ENCODE measurements around the gene CDR2.
"Not testable (repeated sequence)": the region's sequence is repeated elsewhere in the genome, so short reads cannot be mapped to it uniquely, and the experiment has no call there.

Gene CDR2

DNA sequence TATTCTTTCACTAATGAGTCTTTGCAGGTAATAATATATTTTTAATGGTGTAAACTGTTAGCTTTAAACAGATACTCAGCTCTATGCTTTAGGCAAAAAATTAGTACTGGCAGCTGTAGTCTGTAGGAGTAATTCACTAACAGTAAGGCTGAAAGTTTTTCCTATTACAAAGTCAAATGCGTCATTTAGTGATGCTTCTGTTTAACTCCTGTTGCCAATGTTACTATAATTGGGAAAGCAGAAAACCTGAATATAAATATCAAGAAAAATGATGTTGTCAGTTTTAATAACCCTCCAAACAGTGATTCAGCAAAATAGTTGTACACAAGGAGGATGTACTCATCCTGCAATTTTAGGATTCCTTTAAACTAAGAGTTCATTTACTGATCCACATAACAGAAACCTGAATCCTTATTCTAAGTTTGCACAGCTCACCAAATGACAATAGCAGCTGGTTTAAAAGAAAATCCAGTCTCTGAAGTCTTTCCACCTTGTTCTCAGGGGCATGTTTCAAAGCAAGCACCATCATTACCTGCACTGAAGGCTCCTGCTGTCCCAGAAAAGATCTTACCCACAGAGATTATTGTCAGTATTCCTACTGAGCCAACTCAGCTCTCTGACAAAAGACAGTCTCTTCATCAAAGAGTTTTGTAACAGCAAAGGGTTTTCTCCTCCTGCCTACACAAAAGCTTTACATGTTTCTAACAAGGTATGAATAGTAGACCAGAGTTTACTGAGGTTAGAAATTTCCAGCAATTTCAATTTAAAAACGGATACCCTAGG, 4.2 kb downstream of the CDR2 start:
- in situ Hi-C loops (cut with MboI; ENCODE audit: low sequenced_read_pairs), result no loop called here
- DNase-seq (ENCODE audit: low spot score in 2 of 2), result no peak

DNA sequence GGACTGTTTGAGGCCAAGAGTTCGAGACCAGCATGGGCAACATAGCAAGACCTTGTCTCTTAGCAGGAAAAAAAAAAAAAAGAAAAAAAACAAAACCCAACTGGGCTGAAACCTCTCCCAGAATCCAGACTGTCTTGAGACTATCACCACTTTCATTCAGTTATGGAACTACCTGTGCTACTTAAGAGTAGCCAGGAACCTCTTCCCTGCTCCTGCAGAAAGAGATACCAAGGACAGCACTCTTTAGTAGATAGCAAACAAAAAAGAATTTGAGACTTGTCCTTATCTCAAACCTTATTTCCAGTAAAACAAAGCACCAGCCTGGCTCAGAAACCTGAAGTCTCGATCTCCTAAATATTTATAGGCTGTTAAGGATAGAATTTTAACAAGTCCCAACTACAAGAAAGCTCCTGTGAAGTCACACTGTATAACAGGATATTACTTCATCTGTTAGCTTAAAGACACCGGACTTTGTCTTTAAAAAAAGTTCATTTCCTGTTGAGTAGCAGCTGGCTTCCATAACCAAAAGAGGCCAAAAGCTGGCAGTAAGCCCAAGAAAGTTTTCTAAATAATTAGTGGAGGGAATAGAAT, 5.1 kb downstream of the CDR2 start:
- Histone ChIP-seq H3K27me3 (ENCODE audit: low read depth) (no peaks in the 10 kb centered on the region), H3K4me3 (no peak overlapping the region), H3K4me1 (peaks cover 26% of the 10 kb centered on the region), H3K36me3 (replicated peaks) (peaks cover 22% of the 10 kb centered on the region), H3K9me3 (no peaks in the 10 kb centered on the region; the same call in 1 of the 2 replicates)
- no peak for DNase-seq (ENCODE audit: low spot score in 2 of 2)
- in situ Hi-C loops (cut with MboI; ENCODE audit: low sequenced_read_pairs), result no loop called here

More for the DNA sequence above, 4.2 kb downstream of the CDR2 start:
- Histone ChIP-seq H3K9me3 (no peaks in the 10 kb centered on the region; the same call in 1 of the 2 replicates), H3K4me3 (no peak overlapping the region), H3K36me3 (replicated peaks) (peaks cover 13% of the 10 kb centered on the region), H3K27me3 (ENCODE audit: low read depth) (no peaks in the 10 kb centered on the region), H3K4me1 (peaks cover 26% of the 10 kb centered on the region)

DNA sequence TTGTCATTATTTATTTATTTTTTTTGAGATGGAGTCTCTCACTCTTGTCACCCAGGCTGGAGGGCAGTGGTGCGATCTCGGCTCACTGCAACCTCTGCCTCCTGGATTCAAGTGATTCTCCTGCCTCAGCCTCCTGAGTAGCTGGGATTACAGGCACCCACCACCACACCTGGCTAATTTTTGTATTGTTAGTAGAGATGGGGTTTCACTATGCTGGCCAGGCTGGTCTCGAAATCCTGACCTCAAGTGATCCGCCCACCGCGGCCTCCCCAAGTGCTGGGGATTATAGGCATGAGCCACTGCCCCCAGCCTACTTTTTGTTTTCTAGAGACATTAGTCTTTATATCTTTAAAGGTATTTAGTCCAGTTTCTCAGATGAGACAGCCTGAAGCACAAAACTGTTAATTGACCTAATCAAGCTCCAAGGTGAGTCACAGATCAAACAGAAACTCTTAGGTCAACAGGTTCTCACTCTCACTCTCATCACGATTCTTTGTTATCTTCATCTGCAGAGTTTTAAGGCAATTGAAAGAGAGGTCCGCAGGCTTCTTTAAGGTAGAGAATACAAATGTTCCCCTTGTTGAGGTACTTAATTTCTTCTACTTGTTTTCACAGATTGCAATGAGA, 6.1 kb downstream of the CDR2 start:
- DNase-seq (ENCODE audit: low spot score in 2 of 2), result not testable (repeated sequence)
- H3K36me3 ChIP-seq (replicated peaks), result peaks cover 32% of the 10 kb centered on the region

DNA sequence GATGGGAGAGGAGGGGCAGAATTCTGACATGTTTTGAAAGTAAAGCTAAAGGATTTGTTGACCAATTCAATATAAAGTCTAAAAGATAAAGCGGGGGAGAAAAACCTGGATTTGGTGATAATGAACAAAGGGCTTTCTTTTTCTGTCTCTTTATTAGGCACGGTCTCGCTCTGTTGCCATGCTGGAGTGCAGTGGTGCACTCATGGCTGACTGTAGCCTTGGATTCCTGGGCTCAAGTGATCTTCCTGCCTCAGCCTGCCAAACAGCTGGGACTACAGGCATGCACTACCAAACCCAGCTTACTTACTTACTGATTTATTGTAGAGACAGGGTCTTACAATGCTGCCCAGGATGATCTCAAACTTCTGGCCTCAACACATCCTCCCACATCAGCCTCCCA, 7.5 kb downstream of the CDR2 start:
- Histone ChIP-seq H3K4me1 (peaks cover 21% of the 10 kb centered on the region), H3K9me3 (no peaks in the 10 kb centered on the region; the same call in 1 of the 2 replicates), H3K27me3 (ENCODE audit: low read depth) (no peaks in the 10 kb centered on the region), H3K36me3 (replicated peaks) (peaks cover 41% of the 10 kb centered on the region), H3K4me3 (no peak overlapping the region)
- in situ Hi-C loops (cut with MboI; ENCODE audit: low sequenced_read_pairs), result no loop called here
- no peak for DNase-seq (ENCODE audit: low spot score in 2 of 2)

More for the DNA sequence above, 6.1 kb downstream of the CDR2 start:
- H3K9me3 ChIP-seq; H3K4me3 ChIP-seq; H3K27me3 ChIP-seq (ENCODE audit: low read depth); in situ Hi-C loops (cut with MboI; ENCODE audit: low sequenced_read_pairs): not testable (repeated sequence)
- H3K4me1 ChIP-seq, result peaks cover 26% of the 10 kb centered on the region

DNA sequence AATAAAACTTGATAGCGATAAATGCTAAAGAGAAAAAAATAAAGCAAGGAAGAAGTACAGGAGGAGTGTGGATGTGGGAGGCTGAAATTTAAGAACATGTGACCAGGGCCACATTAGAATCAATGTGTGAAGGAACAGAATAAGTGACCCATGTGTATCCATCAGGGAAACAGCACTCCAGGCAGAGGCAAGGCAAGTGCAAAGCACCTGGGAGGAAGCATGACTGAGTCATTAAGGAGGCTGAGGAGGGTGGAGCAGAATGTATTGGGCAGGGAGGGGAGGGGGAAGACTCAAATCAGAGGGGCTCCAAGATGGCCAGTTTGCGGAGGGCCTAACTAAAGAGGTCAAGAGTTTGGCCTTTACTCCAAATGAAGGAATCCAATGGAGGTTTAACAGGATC, 8.0 kb downstream of the CDR2 start:
- Histone ChIP-seq H3K27me3 (ENCODE audit: low read depth) (no peaks in the 10 kb centered on the region), H3K9me3 (no peaks in the 10 kb centered on the region; the same call in 1 of the 2 replicates), H3K4me3 (no peak overlapping the region), H3K4me1 (peaks cover 21% of the 10 kb centered on the region), H3K36me3 (replicated peaks) (peaks cover 39% of the 10 kb centered on the region)
- DNase-seq (ENCODE audit: low spot score in 2 of 2), result no peak
- in situ Hi-C loops (cut with MboI; ENCODE audit: low sequenced_read_pairs), result no loop called here

DNA sequence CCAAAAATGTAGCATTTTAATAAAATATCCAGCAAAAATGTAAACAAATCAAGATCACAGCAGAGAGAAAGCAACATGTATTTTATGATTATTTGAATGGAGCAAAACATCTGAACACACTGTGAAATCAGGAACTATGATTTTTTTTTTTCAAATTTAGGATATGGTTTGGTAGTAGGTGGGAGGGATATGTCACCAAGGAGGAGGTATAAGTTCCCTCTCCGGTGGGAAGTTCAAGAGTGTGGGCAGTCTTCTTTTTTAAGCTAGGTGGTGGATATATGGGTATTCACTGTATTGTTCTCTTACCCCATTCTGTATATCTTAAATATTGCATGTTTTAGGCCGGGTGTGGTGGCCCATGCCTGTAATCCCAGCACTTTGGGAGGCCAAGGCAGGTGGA, 10.2 kb downstream of the CDR2 start:
- no peaks in the 10 kb centered on the region; the same call in 1 of the 2 replicates for H3K9me3 ChIP-seq
- H3K27me3 ChIP-seq (ENCODE audit: low read depth), result no peaks in the 10 kb centered on the region
- H3K36me3 ChIP-seq (replicated peaks), result peaks cover 49% of the 10 kb centered on the region
- no peak overlapping the region for H3K4me3 ChIP-seq
- DNase-seq (ENCODE audit: low spot score in 2 of 2), result no peak
- H3K4me1 ChIP-seq, result peaks cover 13% of the 10 kb centered on the region
- in situ Hi-C loops (cut with MboI; ENCODE audit: low sequenced_read_pairs), result no loop called here

DNA sequence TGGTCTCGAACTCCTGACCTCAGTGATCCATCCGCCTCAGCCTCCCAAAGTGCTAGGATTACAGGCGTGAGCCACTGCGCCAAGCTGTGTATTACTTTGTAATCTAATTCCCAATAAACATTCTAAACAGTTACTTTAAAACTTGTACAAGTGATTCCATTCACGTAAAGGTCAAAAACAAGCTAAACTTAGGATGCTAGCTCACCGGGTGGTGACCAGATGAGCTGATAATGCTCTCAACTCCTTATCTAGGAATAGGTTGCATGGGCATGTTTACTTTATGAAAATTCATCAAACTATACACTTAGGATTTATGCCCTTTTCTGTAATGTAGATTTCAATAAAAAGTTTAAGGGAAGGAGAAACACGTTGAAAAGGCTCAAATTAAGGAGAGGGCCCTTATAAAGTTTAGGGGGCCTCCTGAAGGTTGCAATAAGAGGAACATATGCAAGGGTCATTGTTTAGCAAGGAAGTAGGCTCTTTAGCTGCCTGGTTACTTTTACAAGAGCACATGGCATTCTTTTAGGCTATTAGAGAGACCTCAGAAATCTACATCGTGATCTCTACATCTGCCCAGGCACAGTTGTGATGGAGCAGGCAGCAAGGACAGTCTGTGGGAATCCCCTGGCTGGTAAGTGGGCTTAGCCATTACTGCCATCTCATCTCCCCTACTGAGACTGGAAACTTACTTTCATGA, 13.3 kb downstream of the CDR2 start:
- no peak for DNase-seq (ENCODE audit: low spot score in 2 of 2)
- H3K4me3 ChIP-seq, result no peak overlapping the region

DNA sequence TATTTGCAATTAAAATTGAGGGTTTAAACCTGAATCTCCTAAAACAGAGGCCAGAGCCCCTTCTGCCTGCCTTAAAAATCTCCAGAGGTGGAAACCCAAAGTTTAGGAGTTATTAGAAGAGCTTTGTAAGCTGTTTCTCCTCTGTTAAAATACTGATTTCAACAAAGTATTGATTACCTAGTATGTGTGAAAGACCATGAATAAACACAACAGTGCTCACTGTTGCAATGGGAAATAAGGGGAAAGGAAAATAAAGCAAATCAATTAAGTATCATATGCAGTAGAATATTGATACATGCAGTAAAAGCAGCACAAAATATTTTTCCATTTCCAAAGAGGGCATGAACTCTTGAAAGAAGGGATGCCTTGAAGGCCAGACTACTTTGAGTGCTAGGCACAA, 14.7 kb downstream of the CDR2 start:
- Histone ChIP-seq H3K27me3 (ENCODE audit: low read depth) (no peaks in the 10 kb centered on the region), H3K9me3 (no peaks in the 10 kb centered on the region), H3K4me1 (peaks cover 11% of the 10 kb centered on the region), H3K4me3 (no peak overlapping the region), H3K36me3 (replicated peaks) (peaks cover 37% of the 10 kb centered on the region)
- in situ Hi-C loops (cut with MboI; ENCODE audit: low sequenced_read_pairs), result no loop called here
- DNase-seq (ENCODE audit: low spot score in 2 of 2), result no peak

More for the DNA sequence above, 13.3 kb downstream of the CDR2 start:
- in situ Hi-C loops (cut with MboI; ENCODE audit: low sequenced_read_pairs), result no loop called here
- H3K9me3 ChIP-seq, result no peaks in the 10 kb centered on the region; the same call in 1 of the 2 replicates
- H3K36me3 ChIP-seq (replicated peaks), result peaks cover 44% of the 10 kb centered on the region
- H3K4me1 ChIP-seq, result peaks cover 9% of the 10 kb centered on the region
- no peaks in the 10 kb centered on the region for H3K27me3 ChIP-seq (ENCODE audit: low read depth)

DNA sequence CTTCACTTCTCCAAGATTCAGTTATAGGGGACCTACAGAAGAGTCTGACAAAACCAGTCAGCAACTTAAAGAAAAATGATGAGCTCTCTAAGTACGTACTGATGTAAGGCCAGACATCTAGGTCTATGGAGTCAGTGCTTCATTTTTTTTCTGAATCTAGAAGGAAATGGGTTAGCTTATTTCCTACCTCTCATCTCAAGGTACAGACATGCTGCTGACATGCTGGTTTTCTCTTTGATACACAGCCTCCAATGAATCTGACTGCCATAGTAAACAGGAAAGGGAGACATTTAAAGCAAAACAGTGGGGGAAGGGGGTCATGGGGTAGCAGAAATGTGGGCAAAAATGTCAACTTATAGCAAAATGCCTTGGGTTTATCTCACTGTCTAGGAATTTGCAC, 16.4 kb downstream of the CDR2 start:
- in situ Hi-C loops (cut with MboI; ENCODE audit: low sequenced_read_pairs), result no loop called here
- no peak for DNase-seq (ENCODE audit: low spot score in 2 of 2)
- H3K9me3 ChIP-seq, result no peaks in the 10 kb centered on the region
- no peak overlapping the region for H3K4me3 ChIP-seq
- H3K4me1 ChIP-seq, result peaks cover 24% of the 10 kb centered on the region
- H3K27me3 ChIP-seq (ENCODE audit: low read depth), result no peaks in the 10 kb centered on the region
- peaks cover 20% of the 10 kb centered on the region for H3K36me3 ChIP-seq (replicated peaks)

DNA sequence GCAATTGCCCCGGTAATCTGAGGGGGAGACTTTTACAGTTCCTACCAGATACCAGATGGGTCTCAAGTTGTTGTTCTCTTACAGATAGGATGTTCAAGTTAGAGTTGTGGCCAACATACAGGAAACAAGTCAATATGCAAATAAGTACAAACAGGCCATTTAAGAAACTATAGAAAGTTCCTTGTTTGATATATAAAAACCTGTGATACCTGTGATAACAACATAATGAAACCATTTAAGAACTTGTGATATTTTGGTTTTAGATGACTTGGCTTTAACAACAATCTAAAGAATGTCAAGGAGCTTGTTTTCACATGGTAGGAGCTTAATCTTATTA, 16.8 kb downstream of the CDR2 start:
- H3K4me3 ChIP-seq, result no peak overlapping the region
- H3K36me3 ChIP-seq (replicated peaks), result peaks cover 19% of the 10 kb centered on the region
- no peaks in the 10 kb centered on the region for H3K27me3 ChIP-seq (ENCODE audit: low read depth)
- no peaks in the 10 kb centered on the region for H3K9me3 ChIP-seq
- in situ Hi-C loops (cut with MboI; ENCODE audit: low sequenced_read_pairs), result no loop called here
- H3K4me1 ChIP-seq, result peaks cover 27% of the 10 kb centered on the region
- DNase-seq (ENCODE audit: low spot score in 2 of 2), result no peak

DNA sequence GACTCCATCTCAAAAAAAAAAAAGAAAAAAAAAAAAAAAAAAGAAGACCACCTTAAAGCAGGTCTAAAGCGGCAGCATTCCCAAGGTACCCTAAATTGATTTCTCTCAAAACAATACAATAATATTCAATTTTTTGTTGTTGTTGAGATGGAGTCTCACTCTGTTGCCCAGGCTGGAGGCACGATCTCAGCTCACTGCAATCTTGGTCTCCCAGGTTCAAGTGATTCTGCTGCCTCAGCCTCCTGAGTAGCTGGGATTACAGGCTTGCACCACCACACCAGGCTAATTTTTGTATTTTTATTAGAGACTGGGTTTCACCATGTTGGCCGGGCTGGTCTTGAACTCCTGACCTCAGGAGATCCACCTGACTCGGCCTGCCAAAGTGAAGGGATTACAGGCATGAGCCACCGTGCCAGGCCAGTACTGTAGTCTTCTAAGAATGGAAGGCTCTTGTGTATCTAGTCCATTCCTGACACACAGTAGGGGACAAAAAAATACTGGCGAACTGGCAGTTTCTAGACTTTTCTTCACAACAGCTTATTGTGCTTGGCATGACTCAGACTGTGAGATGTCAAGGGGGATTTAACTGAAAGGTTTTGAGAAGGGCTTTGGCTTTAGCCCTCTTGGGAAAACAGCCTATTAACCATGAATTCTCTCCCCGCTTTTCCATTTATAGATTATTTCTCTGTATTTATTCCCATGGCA, 17.3 kb downstream of the CDR2 start:
- Histone ChIP-seq H3K9me3 (no peaks in the 10 kb centered on the region), H3K27me3 (ENCODE audit: low read depth) (no peaks in the 10 kb centered on the region), H3K36me3 (replicated peaks) (peaks cover 17% of the 10 kb centered on the region), H3K4me3 (no peak overlapping the region), H3K4me1 (peaks cover 31% of the 10 kb centered on the region)
- in situ Hi-C loops (cut with MboI; ENCODE audit: low sequenced_read_pairs), result no loop called here
- DNase-seq (ENCODE audit: low spot score in 2 of 2), result no peak

DNA sequence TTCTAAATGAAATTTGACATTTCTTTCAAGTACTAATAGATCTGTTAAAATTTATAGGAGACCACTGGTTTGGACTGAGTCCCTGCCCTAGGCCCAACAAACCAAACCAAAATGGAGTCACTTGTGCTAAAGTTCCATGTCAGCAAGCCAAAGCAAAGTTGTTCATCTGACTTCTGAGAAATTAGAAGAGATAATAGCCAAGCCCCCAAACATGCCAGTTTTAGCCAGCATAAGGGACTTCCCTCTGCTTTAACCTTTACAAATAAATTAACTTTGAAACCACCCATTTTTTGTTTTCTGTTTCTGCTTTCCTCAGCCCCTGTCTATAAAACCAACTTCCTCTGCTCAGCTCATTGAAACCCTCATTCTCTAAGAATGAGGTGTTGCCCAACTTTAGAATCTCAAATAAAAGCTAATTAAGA, 18.9 kb downstream of the CDR2 start:
- Histone ChIP-seq H3K4me1 (peaks cover 31% of the 10 kb centered on the region), H3K36me3 (replicated peaks) (peaks cover 21% of the 10 kb centered on the region), H3K27me3 (ENCODE audit: low read depth) (no peaks in the 10 kb centered on the region), H3K9me3 (no peaks in the 10 kb centered on the region), H3K4me3 (no peak overlapping the region)
- no peak for DNase-seq (ENCODE audit: low spot score in 2 of 2)
- in situ Hi-C loops (cut with MboI; ENCODE audit: low sequenced_read_pairs), result no loop called here

DNA sequence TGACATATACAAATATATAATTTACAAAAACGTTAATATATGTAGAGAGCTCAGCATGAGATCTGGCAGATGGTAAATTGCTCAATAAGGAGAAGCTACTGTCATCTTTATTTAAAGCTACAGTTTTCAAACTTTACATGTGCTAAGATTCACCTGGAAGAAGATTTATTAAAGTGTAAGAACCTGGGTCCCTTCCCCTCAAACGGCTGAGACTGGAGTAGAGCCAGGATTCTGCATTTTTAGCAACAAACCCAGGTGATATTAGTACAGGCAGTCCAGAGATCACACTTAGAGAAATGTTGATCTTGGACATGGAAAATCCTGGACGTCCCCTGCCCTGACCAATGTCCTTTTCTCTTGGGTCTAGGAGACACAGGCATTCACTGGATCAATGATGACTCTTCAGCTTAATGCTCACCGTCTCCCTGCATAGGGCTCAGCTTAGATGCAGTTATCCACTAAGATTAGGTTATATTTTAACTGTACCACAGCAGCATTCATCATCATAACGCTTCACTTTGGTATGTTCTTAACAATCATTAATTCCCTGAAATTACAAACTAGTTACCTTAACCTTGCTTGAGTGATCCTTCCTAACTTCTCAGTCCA, 20.4 kb downstream of the CDR2 start:
- Histone ChIP-seq H3K36me3 (replicated peaks) (peaks cover 22% of the 10 kb centered on the region), H3K4me1 (peaks cover 31% of the 10 kb centered on the region), H3K4me3 (no peak overlapping the region), H3K27me3 (ENCODE audit: low read depth) (no peaks in the 10 kb centered on the region), H3K9me3 (no peaks in the 10 kb centered on the region)
- in situ Hi-C loops (cut with MboI; ENCODE audit: low sequenced_read_pairs), result no loop called here
- DNase-seq (ENCODE audit: low spot score in 2 of 2), result no peak

Data from HAP-1 (cell line).